GM19468 (cell line): ENCODE measurements around the gene DHRS3.
"Not testable (repeated sequence)": the region's sequence is repeated elsewhere in the genome, so short reads cannot be mapped to it uniquely, and the experiment has no call there.

Experiments used
- ATAC-seq: cut with Tn5 transposase; IDR thresholded peaks from one replicate; pipeline ENCODE4 v1.9.1; 2021; ENCODE audit warnings: mild to moderate bottlenecking, moderate library complexity, moderate number of reproducible peaks; ENCODE audit not compliant: unreplicated experiment; ENCODE audit errors: extremely low read depth

Gene DHRS3

DNA sequence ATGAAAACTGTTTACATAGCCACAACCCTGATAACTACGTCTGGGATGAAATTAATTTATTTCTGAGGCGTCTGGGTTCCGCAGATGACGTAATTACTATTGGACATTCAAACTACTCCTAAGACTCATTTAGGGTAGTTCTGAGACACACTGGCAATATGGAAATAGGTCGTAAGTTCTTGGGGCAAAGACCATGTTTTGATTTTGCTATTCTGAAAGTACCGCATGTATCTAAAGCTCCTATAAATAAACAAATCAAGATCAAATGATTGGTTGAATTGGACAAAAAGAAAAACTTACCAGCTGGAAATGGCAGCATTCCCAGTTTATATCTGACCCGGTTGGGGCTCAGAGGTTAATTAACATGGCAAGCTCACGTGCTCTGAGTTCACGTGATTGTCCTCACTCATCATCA lies 74.3 kb downstream of the DHRS3 start:
- no peak for ATAC-seq

DNA sequence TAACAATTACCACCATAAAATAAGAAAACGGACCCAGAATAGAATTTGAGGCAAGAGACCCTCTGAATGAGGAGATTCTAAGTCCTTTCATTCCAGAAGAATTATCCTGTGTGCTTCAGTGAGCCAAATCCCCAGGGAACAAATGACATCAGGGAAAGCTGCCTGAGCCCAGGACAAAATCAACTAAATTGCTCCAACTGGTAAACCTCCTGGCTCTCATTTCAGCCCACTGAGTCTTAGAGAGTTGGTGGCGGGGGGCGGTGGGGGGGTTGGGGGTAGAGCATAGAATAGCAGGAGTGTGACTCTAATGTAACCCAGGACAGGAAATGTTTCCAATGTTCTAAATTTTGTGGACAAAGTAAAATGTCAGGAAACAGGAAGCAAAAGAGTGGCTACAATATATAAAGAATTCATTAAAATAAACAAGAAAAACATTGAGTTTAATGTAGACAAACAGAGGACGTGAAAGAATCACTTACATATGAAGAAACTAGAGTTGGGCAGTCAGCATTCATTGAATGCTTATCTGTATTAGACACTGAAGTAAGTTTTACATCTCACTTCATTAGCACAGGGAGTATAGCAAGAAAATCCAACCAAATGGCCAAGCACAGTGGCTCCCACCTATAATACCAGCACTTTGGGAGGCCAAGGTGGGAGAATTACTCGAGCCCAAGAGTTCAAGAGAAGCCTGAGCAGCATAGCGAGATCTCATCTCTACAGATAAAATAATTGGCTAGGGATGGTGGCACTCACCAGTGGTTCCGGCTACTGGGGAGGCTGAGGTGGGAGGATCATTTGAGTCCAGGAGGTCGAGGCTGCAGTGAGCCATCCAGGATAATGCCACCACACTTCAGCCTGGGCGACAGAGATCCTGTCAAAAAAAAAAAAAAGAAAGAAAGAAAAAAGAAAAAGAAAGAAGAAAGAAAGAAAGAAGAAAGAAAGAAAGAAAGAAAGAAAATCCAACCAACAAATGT lies 75.1 kb downstream of the DHRS3 start:
- no peak for ATAC-seq

DNA sequence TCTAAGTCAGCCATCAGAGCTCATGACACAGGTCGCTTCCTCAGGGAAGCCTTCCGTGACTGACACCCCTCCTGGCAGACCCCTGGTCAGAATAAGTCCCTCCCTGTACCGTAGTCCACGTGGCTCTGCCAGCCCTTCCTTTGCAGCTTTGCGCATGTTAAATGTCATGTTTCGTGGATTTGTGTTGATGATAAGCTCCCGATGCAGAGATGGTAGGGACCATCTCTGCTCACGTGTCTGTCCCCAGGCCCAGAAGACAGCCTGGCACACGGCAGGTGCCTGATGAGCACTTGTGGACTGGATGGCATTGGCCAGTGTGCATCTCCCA lies 75.9 kb downstream of the DHRS3 start:
- no peak for ATAC-seq

DNA sequence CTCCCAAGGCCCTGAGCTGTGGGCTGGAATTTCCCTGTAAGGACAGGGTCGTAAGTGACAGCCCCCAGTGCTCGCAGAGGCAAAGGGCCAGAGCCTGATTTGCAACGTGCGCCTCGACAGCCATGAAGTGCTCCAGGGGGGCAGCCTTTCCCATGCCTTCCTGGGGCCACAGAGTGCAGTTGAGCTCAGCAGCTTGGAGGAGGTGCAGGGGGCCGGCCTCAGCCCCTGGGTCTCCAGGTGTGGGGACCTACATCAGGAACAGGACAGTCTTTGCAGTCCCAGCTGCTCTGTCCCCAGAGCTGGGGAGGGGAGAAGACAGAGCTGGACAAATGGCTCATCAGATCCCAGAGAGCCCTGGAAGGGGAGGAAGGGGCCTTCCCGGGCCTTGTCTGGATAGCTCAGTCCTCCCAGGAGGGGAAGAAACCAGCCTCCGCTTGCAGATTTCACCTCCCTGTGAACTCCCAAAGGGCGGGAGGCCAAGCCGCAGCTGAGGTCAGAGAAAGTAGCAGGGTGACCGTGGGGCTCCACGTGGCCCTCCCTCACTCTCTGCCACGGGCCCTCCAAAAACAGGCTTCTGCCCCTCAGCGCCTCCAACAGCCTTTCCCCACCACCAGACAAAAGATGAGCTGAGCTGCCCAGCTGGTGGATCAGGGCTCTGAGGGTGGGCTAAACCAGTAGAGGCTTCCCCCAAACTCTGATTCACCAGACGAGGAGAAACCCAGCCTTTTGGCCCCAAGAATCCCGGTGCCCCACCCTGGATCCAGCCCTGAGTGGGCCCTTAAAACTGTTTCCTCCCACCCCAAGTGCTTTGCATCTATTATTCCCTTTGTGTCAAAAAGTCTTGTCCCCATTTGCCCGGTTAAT lies 76.5 kb downstream of the DHRS3 start:
- no peak for ATAC-seq

DNA sequence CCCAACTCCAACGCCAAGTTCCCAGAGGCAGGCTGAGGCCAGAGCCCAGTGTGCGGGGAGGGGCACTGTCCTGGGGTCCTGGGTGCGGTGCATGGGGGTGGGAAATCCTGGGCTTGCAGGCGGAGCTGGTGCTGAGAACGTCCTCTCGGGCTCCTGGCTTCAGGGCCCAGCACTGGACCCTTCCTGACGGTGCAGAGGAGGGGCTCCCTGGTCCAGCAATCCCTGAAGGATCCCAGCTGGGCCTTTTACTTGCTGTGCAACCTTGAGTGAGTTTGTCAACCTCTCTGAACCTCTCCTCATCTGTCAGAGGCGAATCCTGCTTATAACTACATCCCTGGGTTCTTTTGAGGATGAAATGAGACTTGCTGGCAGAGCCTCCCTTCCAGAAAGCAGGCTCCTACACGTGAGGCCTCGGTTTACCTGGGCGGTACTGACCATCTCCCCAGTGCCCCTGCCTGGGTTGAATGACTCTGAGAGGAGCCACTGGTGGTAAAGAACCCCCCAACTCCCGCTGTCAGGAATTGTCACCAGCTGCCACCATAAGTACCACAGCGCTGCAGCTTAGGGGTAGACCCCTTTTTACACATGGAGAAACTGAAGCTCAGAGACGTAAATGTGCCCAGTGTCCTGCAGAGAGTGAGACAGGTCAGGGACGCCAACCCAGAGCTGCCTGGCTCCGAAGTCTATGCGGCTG lies 77.3 kb downstream of the DHRS3 start:
- no peak for ATAC-seq

DNA sequence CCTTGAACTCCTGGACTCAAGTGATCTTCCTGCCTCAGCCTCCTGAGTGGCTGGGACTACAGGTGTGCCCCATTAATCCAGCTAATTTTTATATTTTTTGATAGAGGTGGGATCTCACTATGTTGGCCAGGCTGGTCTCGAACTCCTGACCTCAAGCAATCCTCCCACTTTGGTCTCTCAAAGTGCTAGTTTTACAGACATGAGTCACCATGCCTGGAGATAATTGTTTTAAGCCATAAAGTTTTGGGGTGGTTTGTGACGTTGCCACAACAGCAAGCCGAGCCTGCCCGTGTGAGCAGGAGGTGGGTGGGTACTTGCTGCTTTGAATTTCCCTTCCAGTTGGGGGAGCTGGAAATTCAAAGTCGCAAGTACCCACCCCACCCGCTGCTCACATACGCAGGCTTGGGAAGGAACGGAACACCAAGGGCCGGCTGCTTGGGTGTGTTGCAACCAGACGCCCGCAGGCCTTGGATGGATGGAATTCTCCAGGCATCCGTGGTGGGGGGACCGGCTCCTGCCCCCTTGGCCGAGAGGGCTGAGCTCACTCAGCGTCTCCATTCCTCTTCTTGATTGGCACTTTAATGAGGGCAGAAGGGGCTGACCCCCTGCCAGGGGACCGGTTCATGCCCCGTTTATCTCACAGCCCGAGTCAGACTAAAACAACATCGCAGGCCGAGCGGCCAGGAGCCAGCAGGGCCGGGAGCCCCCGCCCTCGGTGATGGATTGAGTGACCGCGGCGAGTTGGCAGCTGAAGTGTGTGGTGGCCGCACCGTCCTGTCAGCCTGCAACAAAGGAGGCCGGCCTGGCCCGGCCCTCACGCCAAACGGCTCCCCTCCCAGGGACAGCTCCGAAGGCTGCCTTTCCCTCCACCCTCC lies 78.1 kb downstream of the DHRS3 start:
- no peak for ATAC-seq

DNA sequence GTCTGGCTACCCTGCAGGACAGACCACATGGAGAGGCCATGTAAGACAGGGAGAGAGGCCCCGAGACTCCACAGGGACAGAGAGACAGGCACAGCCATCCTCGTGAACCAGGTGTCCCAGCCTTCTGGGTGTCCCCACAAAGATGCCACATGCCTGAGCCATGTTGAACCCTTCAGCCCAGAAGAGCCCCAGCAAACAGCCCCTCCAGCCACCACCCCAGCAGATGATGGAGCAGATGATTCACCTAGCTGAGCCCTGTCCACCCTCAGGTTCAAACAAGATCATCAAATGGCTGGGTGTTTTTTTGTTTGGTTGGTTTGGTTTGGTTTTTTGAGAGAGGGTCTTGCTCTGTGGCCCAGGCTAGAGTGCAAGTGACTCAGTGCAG lies 78.7 kb downstream of the DHRS3 start:
- no peak for ATAC-seq

DNA sequence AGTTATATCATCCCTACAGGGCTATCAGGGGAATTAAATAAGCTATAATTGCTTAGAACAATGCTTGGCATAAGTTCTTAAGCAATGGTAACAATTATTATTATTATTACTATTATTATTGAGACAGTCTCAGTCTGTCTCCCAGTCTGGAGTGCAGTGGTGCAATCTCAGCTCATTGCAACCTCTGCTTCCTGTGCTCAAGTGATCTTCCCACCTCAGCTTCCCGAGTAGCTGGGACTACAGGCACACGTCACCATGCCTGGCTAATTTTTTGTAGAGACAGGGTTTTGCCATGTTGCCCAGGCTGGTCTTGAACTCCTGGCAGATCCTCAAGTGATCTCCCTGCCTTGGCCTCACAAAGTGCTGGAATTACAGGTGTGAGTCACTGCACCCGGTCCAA lies 79.5 kb downstream of the DHRS3 start:
- not testable (repeated sequence) for ATAC-seq

DNA sequence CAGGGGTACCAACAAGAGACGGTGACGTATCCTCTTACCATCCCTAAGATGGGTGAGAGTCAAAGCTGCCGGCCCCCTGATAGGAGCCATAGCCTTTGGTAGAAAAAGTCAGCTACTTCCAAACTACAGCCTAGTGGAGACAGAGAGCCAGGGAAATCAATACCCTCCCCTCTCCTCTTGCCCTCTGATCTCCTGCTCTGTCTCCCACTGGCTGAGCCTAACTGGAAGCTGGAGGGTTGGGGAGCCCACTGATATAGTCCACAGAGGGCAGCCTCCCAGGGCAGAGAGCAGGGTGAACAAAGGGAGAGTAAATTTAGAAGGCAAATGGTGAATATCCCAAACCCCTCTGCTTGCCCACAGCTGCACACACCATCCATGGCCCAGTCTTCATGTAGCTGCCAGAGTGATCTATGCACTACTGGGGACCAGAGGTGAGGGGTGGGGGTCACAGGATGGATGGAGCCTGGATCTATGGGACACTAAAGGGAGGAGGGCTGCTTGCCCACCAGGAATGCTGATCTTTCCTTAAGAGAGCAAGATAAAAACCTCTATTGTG lies 80.0 kb downstream of the DHRS3 start:
- ATAC-seq, result no peak

DNA sequence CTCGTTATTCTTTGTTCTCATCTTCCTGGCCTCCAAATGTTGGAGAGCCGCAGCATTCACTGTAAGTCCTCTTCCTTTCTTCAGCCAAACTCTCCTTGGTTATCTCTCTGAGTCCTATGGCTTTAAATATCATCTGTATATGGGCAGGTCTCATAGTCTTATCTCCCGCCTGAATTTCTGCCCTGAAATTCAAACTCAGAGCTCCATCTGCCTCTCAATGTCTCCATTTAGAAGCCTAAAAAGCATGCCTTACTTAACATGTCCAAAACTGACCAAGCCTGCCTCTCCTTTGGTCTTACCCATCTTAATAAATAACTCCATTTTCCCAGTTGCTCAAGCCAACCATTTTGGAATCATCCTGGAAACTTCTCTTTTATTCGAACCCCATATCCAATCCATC lies 80.7 kb downstream of the DHRS3 start:
- ATAC-seq, result no peak

DNA sequence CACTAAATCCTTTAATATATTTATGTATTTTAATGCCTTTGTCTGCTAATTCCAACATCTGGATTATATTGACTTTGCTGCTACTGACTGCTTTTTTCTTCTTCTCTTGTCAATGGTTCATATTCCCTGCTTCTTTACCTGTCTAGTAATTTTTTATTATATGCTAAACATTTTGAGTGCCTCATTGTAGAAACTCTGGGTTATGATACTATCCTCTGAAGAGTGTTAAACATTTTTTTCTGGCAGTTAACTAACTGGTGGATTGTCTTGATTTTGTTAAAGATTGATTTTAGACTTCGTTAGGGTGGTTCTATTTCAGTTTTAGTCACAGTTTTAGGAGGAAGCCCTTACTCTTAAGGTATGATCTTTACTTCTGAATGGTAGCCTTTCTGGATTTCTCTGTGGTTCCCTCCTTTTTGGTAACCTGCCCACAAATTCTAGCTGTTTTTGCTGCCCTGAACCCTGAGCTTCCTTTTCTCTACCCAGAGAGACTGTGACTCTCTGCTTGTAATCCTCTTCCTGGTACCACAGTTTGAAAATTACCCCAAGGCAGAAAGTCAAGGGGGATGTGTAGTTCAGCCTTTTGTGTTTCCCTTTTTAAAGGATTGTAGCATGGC lies 81.9 kb downstream of the DHRS3 start:
- no peak for ATAC-seq

DNA sequence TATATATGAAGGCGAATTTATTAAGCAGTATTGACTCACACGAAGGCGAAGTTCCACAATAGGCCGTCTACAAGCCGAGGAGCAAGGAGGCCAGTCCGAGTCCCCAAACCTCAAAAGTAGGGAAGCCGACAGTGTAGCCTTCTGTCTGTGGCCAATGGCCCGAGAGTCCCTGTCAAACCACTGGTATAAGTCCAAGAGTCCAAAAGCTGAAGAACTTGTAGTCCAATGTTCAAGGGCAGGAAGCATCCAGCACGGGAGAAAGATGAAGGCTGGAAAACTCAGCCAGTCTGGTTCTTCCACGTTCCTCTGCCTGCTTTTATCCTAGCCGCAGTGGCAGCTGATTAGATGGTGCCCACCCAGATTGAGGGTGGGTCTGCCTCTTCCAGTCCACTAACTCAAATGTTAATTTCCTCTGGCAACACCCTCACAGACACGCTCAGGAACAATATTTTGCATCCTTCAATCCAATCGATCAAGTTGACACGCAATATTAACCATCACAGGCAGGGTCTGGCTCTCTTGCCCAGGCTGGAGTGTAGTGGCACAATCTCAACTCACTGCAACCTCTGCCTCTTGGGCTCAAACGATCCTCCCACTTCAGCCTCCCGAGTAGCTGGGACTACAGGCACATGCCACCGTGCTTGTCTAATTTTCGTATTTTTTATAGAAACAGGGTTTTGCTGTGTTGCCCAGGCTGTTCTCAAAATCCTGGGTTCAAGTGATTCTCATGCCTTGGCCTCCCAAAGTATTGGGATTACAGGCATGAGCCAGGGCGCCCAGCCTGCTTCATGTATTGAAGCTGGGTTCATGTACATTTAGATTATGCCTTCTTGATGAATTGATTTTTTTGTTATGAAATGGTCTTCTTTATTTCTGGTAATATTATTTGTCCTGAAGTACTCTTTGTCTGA lies 85.3 kb downstream of the DHRS3 start:
- ATAC-seq, result no peak

DNA sequence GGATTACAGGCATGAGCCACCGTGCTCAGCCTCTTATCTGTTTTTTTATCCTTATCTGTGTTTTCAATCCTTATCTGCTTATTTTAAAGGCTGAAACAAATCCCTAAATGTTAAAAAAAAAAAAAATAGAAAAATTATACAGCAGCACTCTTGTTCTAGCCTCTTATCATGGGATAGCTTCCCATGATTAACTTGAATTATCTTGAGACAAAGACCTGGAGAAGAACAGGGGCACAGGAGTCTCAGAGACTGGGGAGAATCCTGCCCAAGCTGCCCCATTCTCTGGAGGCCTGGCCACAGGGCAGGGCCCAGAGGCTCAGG lies 86.9 kb downstream of the DHRS3 start:
- no peak for ATAC-seq

DNA sequence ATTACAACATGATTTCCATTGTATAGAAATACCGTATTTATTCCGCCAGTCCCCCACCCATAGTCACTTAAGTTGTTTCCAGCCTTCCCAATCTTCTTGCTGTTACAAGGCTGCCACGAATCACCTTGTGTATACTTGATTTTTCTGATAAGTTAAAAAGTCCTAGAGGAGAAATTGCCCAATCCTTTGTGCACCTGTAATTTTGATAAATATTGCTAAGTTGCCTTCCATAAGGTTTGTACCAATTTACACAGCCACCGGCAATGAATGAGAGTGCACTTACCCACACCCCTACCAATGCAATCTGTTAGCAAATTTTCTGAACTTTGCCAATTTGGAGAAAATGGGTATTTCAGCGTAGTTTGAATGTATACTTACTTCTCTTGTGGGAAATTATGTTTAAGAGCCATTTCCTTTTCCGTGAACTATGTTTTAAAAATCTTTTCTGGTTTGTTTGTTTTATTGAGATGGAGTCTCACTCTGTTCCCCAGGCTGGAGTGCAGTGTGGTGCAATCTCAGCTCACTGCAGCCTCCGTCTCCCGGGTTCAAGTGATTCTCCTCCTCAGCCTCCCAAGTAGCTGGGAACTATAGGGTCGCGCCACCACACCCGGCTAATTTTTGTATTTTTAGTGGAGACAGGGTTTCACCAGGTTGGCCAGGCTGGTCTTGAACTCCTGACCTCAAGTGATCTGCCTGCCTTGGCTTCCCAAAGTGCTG lies 87.4 kb downstream of the DHRS3 start:
- ATAC-seq, result no peak

DNA sequence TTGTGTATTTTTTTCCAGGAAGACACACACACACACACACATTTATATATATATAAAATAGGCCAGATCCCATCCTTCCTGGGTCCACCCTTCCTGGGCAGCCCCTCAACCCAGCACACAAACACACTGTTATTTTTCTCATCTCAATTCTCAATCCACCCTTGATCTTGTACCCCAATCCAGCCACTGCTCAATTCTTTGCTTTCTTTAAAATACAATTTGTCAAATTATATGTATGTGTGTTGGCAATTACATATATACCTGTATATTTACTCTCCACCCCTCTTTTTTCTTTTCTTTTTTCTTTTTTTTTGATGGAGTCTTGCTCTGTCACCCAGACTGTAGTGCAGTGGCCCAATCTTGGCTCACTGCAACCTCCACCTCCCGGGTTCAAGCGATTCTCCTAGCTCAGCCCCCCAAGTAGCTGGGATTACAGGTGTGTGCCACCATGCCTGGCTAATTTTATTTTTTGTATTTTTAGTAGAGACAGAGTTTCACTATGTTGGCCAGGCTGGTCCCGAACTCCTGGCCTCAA lies 88.3 kb downstream of the DHRS3 start:
- no peak for ATAC-seq

DNA sequence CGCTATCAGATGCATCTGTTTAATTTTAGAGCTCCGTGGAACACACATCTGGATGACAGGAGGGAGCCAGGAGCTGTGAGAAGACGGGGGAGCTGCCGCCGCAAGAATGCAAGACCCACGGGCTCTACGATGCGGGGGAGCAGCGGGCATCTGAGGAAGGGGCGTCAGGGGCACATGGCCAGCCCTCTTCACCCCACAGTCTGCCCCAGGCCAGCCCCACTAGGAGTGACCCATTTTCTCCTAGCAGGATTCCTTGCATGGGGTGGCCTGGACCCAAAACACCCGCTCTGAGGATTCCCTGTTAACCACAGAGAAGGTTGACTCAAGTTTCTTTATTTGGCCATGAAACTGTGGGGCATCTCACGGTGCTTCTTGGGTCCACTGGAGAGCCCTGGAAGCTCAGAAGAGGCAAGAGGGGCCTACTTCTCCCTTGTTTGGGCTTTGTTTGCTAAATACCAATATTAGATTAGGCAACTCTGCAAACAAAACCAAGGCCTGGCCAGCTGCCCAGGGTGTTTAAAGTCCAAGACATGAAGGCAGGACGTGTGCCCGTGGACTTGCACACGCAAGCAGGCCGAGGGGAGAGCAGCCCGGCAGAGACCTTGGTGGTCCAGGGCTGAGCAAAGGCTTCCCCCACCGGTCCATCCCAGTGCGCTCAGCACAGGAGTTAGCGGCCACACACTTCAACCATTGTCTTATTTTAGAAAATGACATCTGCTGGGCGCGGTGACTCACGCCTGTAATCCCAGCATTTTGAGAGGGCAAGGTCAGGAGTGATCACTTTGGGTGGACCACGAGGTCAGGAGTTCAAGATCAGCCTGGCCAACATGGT lies 89.8 kb downstream of the DHRS3 start:
- ATAC-seq, result no peak
